NCI-H128 (cell line): ENCODE results near the gene MYOD1.

Experiments used
- DNase-seq: peaks from one replicate; lab custom pipeline; 2025; ENCODE audit not compliant: unreplicated experiment; lab: John Stamatoyannopoulos, UW

The MYOD1 gene

GRCh38 chr11:17748761-17749721 is 29.7 kb downstream of the MYOD1 start:
- no peak for DNase-seq

- DNase-seq: no peak
Measured at GRCh38 chr11:17750013-17750800, 30.8 kb downstream of the MYOD1 start.

- no peak for DNase-seq
Measured at GRCh38 chr11:17750801-17751165, 31.4 kb downstream of the MYOD1 start.

GRCh38 chr11:17751558-17751957 is 32.2 kb downstream of the MYOD1 start:
- no peak for DNase-seq

- no peak for DNase-seq
Measured at GRCh38 chr11:17752144-17752543, 32.8 kb downstream of the MYOD1 start.

GRCh38 chr11:17753153-17753552 is 33.8 kb downstream of the MYOD1 start:
- DNase-seq: no peak

DNA sequence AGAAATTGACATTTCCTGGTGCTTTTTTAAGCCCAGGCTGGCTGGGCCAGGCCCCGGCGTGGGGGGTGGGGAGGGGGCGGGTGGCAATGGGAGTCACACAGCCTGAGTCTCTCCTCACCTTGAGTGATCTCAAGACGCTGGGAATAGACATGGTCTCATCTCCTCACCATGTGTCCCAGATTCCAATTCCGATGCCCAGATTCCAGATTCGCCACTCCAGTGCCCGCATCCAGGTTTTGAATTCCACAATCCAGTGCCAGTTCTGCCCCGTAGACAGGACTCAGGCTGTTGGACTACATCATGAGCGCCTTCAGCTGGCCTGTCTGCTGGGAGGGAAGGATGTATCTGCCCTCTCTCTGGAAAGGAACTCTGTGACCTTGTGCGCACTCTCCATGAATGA is 34.3 kb downstream of the MYOD1 start:
- DNase-seq: no peak

DNA sequence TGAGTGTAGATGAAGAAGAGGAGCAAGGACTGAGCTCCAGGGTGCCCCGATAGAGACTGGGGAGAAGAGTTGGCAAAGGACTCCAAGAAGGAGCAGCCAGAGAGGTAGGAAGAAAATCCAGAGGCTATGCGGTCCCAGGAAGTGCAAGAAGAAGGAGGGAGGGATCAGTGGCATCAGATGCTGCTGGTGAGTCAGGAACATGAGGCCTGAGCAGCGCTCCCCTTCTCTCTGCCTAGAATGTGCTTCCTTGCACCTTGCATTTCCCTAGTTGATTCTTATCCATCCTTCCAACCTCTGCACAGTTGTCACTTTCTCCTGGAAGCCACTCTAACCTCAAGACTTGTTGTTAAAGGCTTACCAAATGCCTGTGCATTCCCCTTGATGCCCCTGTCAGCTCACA is 36.5 kb downstream of the MYOD1 start:
- no peak for DNase-seq

- DNase-seq: no peak
Measured at GRCh38 chr11:17760102-17761029, 41.0 kb downstream of the MYOD1 start.

- no peak for DNase-seq
Measured at GRCh38 chr11:17762309-17762974, 43.1 kb downstream of the MYOD1 start.

GRCh38 chr11:17763244-17763643 is 43.9 kb downstream of the MYOD1 start:
- no peak for DNase-seq

- DNase-seq: no peak
Measured at GRCh38 chr11:17763703-17764102, 44.3 kb downstream of the MYOD1 start.

DNA sequence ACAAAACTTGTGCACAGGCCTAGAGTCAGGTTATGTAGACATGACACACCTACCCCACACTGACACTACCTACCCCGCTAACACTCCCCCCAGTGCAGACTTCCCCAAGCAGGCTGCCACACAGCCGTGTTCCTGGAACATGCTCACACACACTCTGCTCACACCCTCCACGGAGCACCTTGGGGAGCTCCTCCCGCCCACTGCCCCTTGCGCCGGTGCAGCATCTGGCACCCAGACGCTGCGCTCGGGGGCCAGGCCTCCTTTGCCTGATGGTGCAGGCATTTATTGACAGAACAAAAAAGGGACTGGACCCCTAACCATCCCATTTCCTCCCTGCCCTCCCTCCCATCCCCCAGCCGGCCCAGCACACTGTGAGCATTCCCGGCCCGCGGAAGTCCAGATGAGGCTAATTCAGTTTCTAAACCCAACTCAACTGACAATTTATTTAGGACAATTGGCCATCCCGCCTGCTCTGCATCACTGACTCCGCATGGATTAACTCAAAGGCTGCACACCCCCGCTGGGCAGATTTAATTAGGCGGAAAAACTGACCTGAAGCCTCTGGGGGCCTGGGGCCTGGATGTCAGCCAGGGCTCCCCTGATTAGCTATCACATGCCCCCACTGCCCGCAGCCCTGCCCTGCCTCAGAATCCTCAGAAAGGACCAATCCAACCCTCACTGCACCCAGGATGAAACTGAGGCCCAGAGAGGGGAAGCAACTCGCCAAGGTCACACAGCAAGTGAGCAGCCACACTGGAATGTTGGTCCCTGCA is 45.3 kb downstream of the MYOD1 start:
- no peak for DNase-seq

DNA sequence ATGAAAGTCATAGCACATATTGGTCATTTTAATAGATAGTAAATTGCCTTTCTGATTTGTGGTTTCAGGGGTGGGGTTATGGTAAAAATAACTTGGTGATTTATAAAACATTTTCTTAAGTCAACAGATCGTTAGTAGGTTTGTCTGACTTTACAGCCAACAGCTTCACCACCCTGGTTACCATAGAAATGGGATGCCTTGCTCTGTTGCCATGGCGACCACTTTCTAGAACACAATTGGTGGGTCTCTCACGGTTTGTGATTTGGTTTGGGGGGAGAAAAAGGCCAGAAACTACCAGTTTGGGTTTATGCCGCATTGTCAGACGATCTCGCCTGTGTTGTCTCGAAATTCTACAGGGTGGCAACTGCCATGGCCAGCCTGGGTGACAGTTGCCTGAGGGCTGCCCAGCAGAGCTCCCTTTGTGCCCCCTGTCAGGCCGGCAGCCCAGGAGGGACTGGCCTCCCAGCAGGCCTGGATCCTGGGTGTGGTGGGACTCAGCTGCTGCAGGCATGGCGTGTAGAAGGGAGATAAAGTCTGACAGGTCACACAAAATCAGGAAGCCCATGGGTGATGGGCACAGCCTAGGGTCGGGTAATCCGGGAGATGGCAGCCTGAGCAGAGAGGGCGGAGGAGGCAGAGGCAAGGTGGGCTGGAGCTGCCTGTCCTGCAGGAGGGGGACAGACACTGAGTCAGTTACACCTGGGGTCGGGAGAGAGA is 46.1 kb downstream of the MYOD1 start:
- no peak for DNase-seq

DNA sequence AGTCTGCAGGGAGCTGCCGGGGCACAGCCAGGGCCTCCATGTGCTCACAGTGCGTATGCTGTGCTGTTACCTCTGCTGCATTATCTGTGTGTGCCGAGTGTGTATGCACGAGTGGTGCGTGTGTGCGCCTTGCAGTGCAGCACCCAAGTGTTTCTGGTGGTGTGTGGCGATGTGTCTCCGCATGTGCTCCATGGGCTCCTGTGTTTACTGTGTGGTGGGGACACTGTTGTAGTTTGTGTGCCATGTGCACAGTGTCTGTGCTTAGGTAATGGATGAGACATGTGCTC is 46.6 kb downstream of the MYOD1 start:
- DNase-seq: no peak

DNA sequence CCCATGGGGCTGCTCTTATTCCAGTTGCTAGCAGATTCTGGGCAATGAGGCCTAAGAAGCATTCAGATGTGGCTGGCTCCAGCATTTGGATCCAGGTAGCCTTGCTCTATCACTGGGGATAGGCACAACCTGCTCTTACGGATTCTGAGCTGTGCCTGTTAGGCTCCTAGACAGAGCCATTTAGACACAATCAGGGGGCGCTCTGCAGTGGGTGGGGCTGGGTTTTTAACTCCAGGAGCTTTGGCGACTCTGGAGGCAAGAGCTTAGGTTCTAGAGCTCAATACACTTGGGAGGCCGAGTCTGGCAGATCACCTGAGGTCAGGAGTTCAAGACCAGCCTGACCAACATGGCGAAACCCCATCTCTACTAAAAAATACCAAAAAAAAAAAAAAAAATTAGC is 47.2 kb downstream of the MYOD1 start:
- DNase-seq: no peak

DNA sequence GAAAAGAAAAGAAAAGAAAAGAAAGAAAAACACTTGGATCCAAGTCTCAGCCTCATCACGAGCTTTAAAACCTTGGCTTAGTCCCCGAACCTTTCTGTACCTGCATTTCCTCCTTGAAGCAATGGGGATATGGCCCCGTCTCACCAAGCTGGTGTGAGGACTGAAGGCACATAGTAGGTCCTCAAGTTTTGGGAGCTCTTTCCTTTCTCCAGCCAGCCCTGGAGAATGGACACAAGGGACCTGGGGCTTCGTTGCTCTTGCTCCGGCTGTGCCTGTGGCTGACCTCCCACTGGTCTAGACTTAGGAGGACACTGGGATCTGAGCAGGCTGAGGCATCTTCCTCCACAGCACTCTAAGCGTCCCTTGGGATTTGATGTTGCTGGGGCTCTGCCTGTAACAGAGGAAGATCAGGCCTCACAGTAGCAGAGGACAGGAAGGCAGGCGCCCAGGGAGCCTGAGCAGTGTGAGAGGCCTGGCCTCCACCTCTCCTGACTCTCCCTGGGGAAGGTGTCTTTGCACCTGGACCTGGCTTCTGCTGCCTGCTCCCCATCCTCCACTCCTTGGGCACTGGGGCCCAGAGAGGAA is 48.0 kb downstream of the MYOD1 start:
- no peak for DNase-seq

- no peak for DNase-seq
Measured at GRCh38 chr11:17767914-17768313, 48.5 kb downstream of the MYOD1 start.

GRCh38 chr11:17768547-17768946 is 49.2 kb downstream of the MYOD1 start:
- no peak for DNase-seq
